Diencephalon (tissue), 1 donor: ENCODE data around the gene GSTO1. TPM values are rescaled to one million over a fixed set of nuclear protein-coding genes. Genes with fewer than 3 reads are reported as not detected.

Experiments
- small RNA-seq: library from RNA; depleted of rRNA; stranded (forward); fragments of <200 nt; gene quantifications from one replicate; pipeline ENCODE3, GENCODE V24; 2014
- total RNA-seq: library from RNA; depleted of rRNA; stranded (reverse); fragments of >200 nt; gene quantifications from one replicate; pipeline ENCODE4 v1.2.3, GENCODE V29; 2014

The GSTO1 gene
- 34.6 TPM for total RNA-seq

GRCh38 chr10:104254493-104255310, at the start of gene GSTO1:
Gene GSTO1, plus strand, starts transcription at chr10:104254892. Its CDS starts 37 bp downstream, at chr10:104254929.

GRCh38 chr10:104231784-104232612, 22.7 kb upstream of the GSTO1 start, which contains the start of gene CFAP43:
Gene CFAP43, minus strand, starts transcription at chr10:104232364. Its CDS starts 118 bp downstream, at chr10:104232246.

GRCh38 chr10:104268713-104269645, 14.3 kb downstream of the GSTO1 start, which contains the start of gene GSTO2:
Gene GSTO2, plus strand, starts transcription at chr10:104269184. Its CDS starts 5,732 bp downstream, at chr10:104274916.

Small RNA genes within 50 kb of the gene (small RNA-seq; reads per million reads assigned to genes)
- 0.33 reads per million, percentile 29 among the genes with 10 or more reads in this experiment for gene MIR4482
- not detected for gene MIR609

Other genes with a start within 250 kb of the GSTO1 start
- under 0.01 TPM for gene COL17A1, start 169.0 kb upstream of the GSTO1 start, total RNA-seq
- gene SFR1, start 132.7 kb upstream of the GSTO1 start, total RNA-seq: 8.3 TPM
- gene CFAP43, start 22.5 kb upstream of the GSTO1 start, total RNA-seq: 27.7 TPM
- 6.7 TPM for gene GSTO2, start 14.3 kb downstream of the GSTO1 start, total RNA-seq
- gene ITPRIP, start 83.6 kb downstream of the GSTO1 start, total RNA-seq: 3.2 TPM
- gene CFAP58, start 98.9 kb downstream of the GSTO1 start, total RNA-seq: 1.8 TPM